GM18511 (cell line): ENCODE measurements around the gene TBC1D3K.
"Not testable (repeated sequence)": the region's sequence is repeated elsewhere in the genome, so short reads cannot be mapped to it uniquely, and the experiment has no call there.

ENCODE experiments used
- ATAC-seq: cut with Tn5 transposase; IDR thresholded peaks from one replicate; pipeline ENCODE4 v1.9.1; 2021; ENCODE audit warnings: mild to moderate bottlenecking, moderate library complexity; ENCODE audit not compliant: unreplicated experiment

TBC1D3K gene

GRCh38 chr17:37924115-37924514, at the start of gene TBC1D3K:
TSS of gene TBC1D3K (plus strand) at chr17:37924415. CDS start at chr17:37926000, 1,585 bp downstream.
- not testable (repeated sequence) for ATAC-seq

- no peak for ATAC-seq
Observed at GRCh38 chr17:37884516-37884915, 39.7 kb upstream of the TBC1D3K start.

- no peak for ATAC-seq
Observed at GRCh38 chr17:37885136-37885535, 39.1 kb upstream of the TBC1D3K start.

- no peak for ATAC-seq
Observed at GRCh38 chr17:37888881-37889280, 35.3 kb upstream of the TBC1D3K start.

- ATAC-seq, result not testable (repeated sequence)
Observed at GRCh38 chr17:37896961-37897360, 27.3 kb upstream of the TBC1D3K start.
